Trophoblast cell (in vitro differentiated cells and primary cell): ENCODE measurements around the gene HTR2C.

Experiments used
- DNase-seq, 2 donors: peaks; one replicate each; pipeline ENCODE4 v3.0.0-alpha.2; 2016
- H2AFZ ChIP-seq: 2 replicates; pipeline ENCODE4 v1.6.1; 2013; ENCODE audit warnings: low read length, moderate library complexity, mild to moderate bottlenecking; ENCODE audit not compliant: insufficient read depth, poor library complexity
- H2AK5ac ChIP-seq: 2 replicates; pipeline ENCODE4 v1.6.1; 2013; ENCODE audit warnings: mild to moderate bottlenecking, low read length
- H2BK120ac ChIP-seq: 2 replicates; pipeline ENCODE4 v1.6.1; 2013; ENCODE audit warnings: low read length, mild to moderate bottlenecking, moderate library complexity; ENCODE audit not compliant: insufficient read depth, poor library complexity
- H2BK12ac ChIP-seq: 2 replicates; pipeline ENCODE4 v1.6.1; 2013; ENCODE audit warnings: mild to moderate bottlenecking, low read length, moderate library complexity
- H2BK5ac ChIP-seq: 2 replicates; pipeline ENCODE4 v1.6.1; 2013; ENCODE audit warnings: low read length, low read depth, moderate library complexity, mild to moderate bottlenecking; ENCODE audit not compliant: poor library complexity
- H3K14ac ChIP-seq: 2 replicates; pipeline ENCODE4 v1.6.1; 2013; ENCODE audit warnings: mild to moderate bottlenecking, low read length
- H3K18ac ChIP-seq: 2 replicates; pipeline ENCODE4 v1.6.1; 2013; ENCODE audit warnings: mild to moderate bottlenecking, low read length
- H3K23ac ChIP-seq: 2 replicates; pipeline ENCODE4 v1.6.1; 2013; ENCODE audit warnings: low read length
- H3K27ac ChIP-seq: 2 replicates; pipeline ENCODE4 v1.5.1; 2013; ENCODE audit warnings: low read depth, mild to moderate bottlenecking, inconsistent platforms, low read length, moderate library complexity
- H3K27me3 ChIP-seq: 2 replicates; pipeline ENCODE4 v1.6.1; 2013; ENCODE audit warnings: inconsistent platforms, mild to moderate bottlenecking, low read length, moderate library complexity; ENCODE audit not compliant: insufficient read depth
- H3K36me3 ChIP-seq, 2 experiments: 1 replicate in 1 of 2; 2 replicates in 1 of 2; pipeline ENCODE4 v1.6.1; 2013; ENCODE audit warnings: low read length in 2 of 2, mild to moderate bottlenecking in 2 of 2, moderate library complexity in 1 of 2; ENCODE audit not compliant: insufficient read depth in 2 of 2, control insufficient read depth in 1 of 2
- H3K4ac ChIP-seq: 2 replicates; pipeline ENCODE4 v1.6.1; 2013; ENCODE audit warnings: low read depth, mild to moderate bottlenecking, low read length, moderate library complexity
- H3K4me1 ChIP-seq, 2 experiments: 1 replicate in 1 of 2; 2 replicates in 1 of 2; pipeline ENCODE4 v1.6.1; 2013; ENCODE audit warnings: low read length in 2 of 2, mild to moderate bottlenecking in 2 of 2, moderate library complexity in 1 of 2; ENCODE audit not compliant: insufficient read depth in 2 of 2, control insufficient read depth in 1 of 2
- H3K4me2 ChIP-seq: 2 replicates; pipeline ENCODE4 v1.6.1; 2013; ENCODE audit warnings: inconsistent platforms, mild to moderate bottlenecking, low read length, moderate library complexity
- H3K4me3 ChIP-seq: 2 replicates; pipeline ENCODE4 v1.5.1; 2013; ENCODE audit warnings: mild to moderate bottlenecking, low read depth, low read length, inconsistent platforms
- H3K79me1 ChIP-seq: one replicate; pipeline ENCODE4 v1.6.1; 2013; ENCODE audit warnings: low read length
- H3K79me2 ChIP-seq: 2 replicates; pipeline ENCODE4 v1.6.1; 2013; ENCODE audit warnings: low read length, mild to moderate bottlenecking; ENCODE audit not compliant: control insufficient read depth, insufficient read depth, poor library complexity
- H3K9ac ChIP-seq: 2 replicates; pipeline ENCODE4 v1.6.1; 2013; ENCODE audit warnings: mild to moderate bottlenecking, low read length
- H3K9me3 ChIP-seq: 2 replicates; pipeline ENCODE4 v1.6.1; 2013; ENCODE audit warnings: low read depth, mild to moderate bottlenecking, control low read depth, inconsistent platforms, low read length; ENCODE audit not compliant: insufficient read depth
- H4K12ac ChIP-seq: 2 replicates; pipeline ENCODE4 v1.6.1; 2013; ENCODE audit warnings: low read depth, mild to moderate bottlenecking, low read length, moderate library complexity
- H4K8ac ChIP-seq: 2 replicates; pipeline ENCODE4 v1.6.1; 2013; ENCODE audit warnings: low read depth, mild to moderate bottlenecking, low read length, moderate library complexity
- H4K91ac ChIP-seq: one replicate; pipeline ENCODE4 v1.6.1; 2013; ENCODE audit warnings: low read depth, mild to moderate bottlenecking, low read length, moderate library complexity
- WGBS: extraction: QIAGEN DNeasy Blood & Tissue Kit; methylation state at CpG from one replicate; pipeline ENCODE4 v1.1.7; 2013; ENCODE audit warnings: missing lambda C conversion rate; ENCODE audit not compliant: insufficient read length, insufficient coverage; ENCODE audit errors: extremely low coverage; 5-methylcytosine and 5-hydroxymethylcytosine counted together

HTR2C gene

GRCh38 chrX:114582698-114583395 lies 1.0 kb upstream of the HTR2C start:
- no peak overlapping the region for H3K14ac ChIP-seq
- no peaks in the 10 kb centered on the region for H3K36me3 ChIP-seq
- H3K4me2 ChIP-seq: no peak overlapping the region
- no peak overlapping the region for H2BK5ac ChIP-seq
- H3K27me3 ChIP-seq: peaks cover 38% of the 10 kb centered on the region
- H2AFZ ChIP-seq: no peak overlapping the region
- no peak overlapping the region for H2BK120ac ChIP-seq
- H2AK5ac ChIP-seq: no peak overlapping the region
- H3K9me3 ChIP-seq: peaks cover 4% of the 10 kb centered on the region
- H3K18ac ChIP-seq: no peak overlapping the region
- no peak overlapping the region for H4K12ac ChIP-seq
- H3K9ac ChIP-seq: no peak overlapping the region
- H4K91ac ChIP-seq: no peak overlapping the region
- no peak overlapping the region for H3K4me3 ChIP-seq
- peaks cover 3 to 8% of the 10 kb centered on the region in 2 experiments for H3K4me1 ChIP-seq
- H2BK12ac ChIP-seq: no peak overlapping the region
- DNase-seq: no peak
- no peak overlapping the region for H4K8ac ChIP-seq
- no peak overlapping the region for H3K4ac ChIP-seq
- WGBS: no CpG with 5 or more reads among the region's 36 CpGs
- no peaks in the 10 kb centered on the region for H3K79me1 ChIP-seq
- no peaks in the 10 kb centered on the region for H3K79me2 ChIP-seq
- H3K27ac ChIP-seq: no peak overlapping the region
- H3K23ac ChIP-seq: no peak overlapping the region

- Histone ChIP-seq H4K12ac (no peak overlapping the region), H3K9me3 (peaks cover 4% of the 10 kb centered on the region), H4K91ac (no peak overlapping the region), H3K9ac (no peak overlapping the region), H3K4ac (no peak overlapping the region), H2AK5ac (no peak overlapping the region), H2AFZ (no peak overlapping the region), H3K4me2 (peak overlapping the region; percentile 85), H3K23ac (no peak overlapping the region), H3K14ac (no peak overlapping the region), H3K27me3 (peaks cover 38% of the 10 kb centered on the region), H3K79me2 (no peaks in the 10 kb centered on the region), H2BK120ac (no peak overlapping the region), H3K36me3 (no peaks in the 10 kb centered on the region), H3K4me1 (peaks cover 3 to 8% of the 10 kb centered on the region in 2 experiments), H3K79me1 (no peaks in the 10 kb centered on the region), H2BK5ac (no peak overlapping the region), H2BK12ac (no peak overlapping the region), H3K27ac (no peak overlapping the region), H4K8ac (no peak overlapping the region), H3K18ac (no peak overlapping the region), H3K4me3 (peak overlapping the region; percentile 59)
- no peak for DNase-seq
- WGBS: no CpG with 5 or more reads among the region's 56 CpGs
Observed at GRCh38 chrX:114584375-114584943, 573 bp downstream of the HTR2C start.

GRCh38 chrX:114584983-114585842 lies 1.3 kb downstream of the HTR2C start:
- Histone ChIP-seq H3K9ac (no peak overlapping the region), H3K4me1 (peaks cover 3 to 8% of the 10 kb centered on the region in 2 experiments), H3K27me3 (peaks cover 38% of the 10 kb centered on the region), H3K4me3 (no peak overlapping the region), H3K79me2 (no peaks in the 10 kb centered on the region), H2BK120ac (no peak overlapping the region), H3K27ac (no peak overlapping the region), H3K4me2 (peak overlapping the region; percentile 85), H3K23ac (no peak overlapping the region), H3K79me1 (no peaks in the 10 kb centered on the region), H3K18ac (no peak overlapping the region), H4K8ac (no peak overlapping the region), H2BK12ac (no peak overlapping the region), H2AFZ (no peak overlapping the region), H3K4ac (no peak overlapping the region), H2BK5ac (no peak overlapping the region), H3K36me3 (no peaks in the 10 kb centered on the region), H3K9me3 (peaks cover 4% of the 10 kb centered on the region), H2AK5ac (no peak overlapping the region), H4K91ac (no peak overlapping the region), H4K12ac (no peak overlapping the region), H3K14ac (no peak overlapping the region)
- WGBS: no CpG with 5 or more reads among the region's 27 CpGs
- DNase-seq: no peak

GRCh38 chrX:114591121-114591520 lies 7.2 kb downstream of the HTR2C start:
- no peak overlapping the region for H4K8ac ChIP-seq
- WGBS: no CpG with 5 or more reads among the region's 1 CpG

More at GRCh38 chrX:114591121-114591520, 7.2 kb downstream of the HTR2C start:
- no peak overlapping the region for H3K27ac ChIP-seq
- no peak overlapping the region for H3K14ac ChIP-seq
- H4K12ac ChIP-seq: no peak overlapping the region
- H3K4me2 ChIP-seq: no peak overlapping the region
- H3K18ac ChIP-seq: no peak overlapping the region
- H2BK120ac ChIP-seq: no peak overlapping the region
- H3K79me1 ChIP-seq: no peaks in the 10 kb centered on the region
- DNase-seq: no peak
- H3K79me2 ChIP-seq: no peaks in the 10 kb centered on the region
- H2BK12ac ChIP-seq: no peak overlapping the region
- no peak overlapping the region for H4K91ac ChIP-seq
- no peak overlapping the region for H2AFZ ChIP-seq
- no peaks in the 10 kb centered on the region for H3K27me3 ChIP-seq
- H3K9me3 ChIP-seq: no peaks in the 10 kb centered on the region
- no peak overlapping the region for H3K23ac ChIP-seq
- no peak overlapping the region for H3K9ac ChIP-seq
- no peaks in the 10 kb centered on the region for H3K36me3 ChIP-seq
- no peak overlapping the region for H2AK5ac ChIP-seq
- H3K4ac ChIP-seq: no peak overlapping the region
- H2BK5ac ChIP-seq: no peak overlapping the region
- H3K4me3 ChIP-seq: no peak overlapping the region
- no peaks in the 10 kb centered on the region for H3K4me1 ChIP-seq
